Lower leg skin (tissue), 4 donors: Measurements from ENCODE around the gene ABCD1. TPM values are rescaled to one million over a fixed set of nuclear protein-coding genes. Genes with fewer than 3 reads are reported as not detected.

ENCODE experiments used
- DNase-seq, 2 donors: peaks; one replicate each; pipeline ENCODE4 v3.0.0-alpha.2; 2019; ENCODE audit warnings: low spot score in 2 of 2
- H3K4me3 ChIP-seq: fragments of 200-600 bp; sonication (generic); 2 replicates; pipeline ENCODE4 v1.5.1; 2017; ENCODE audit warnings: mild to moderate bottlenecking, low read depth; ENCODE audit not compliant: poor library complexity, severe bottlenecking
- POLR2A ChIP-seq, 2 donors: fragments of 450-650 bp; IDR thresholded peaks; one replicate each; pipeline ENCODE4 v1.6.1; 2016 to 2017; ENCODE audit warnings: antibody characterized with exemption in 2 of 2, mild to moderate bottlenecking in 1 of 2, moderate library complexity in 1 of 2
- WGBS, 2 donors: methylation state at CpG; one replicate each; pipeline ENCODE4 v1.1.5; 2018; 5-methylcytosine and 5-hydroxymethylcytosine counted together
- intact Hi-C: fragments of 100-400 bp; cut with DNase I; formaldehyde crosslinking; loops from one replicate; pipeline ENCODE4 v1.15.0; 2023; ENCODE audit warnings: low total_unique reads
- total RNA-seq, 4 donors: library from RNA; depleted of rRNA; stranded (reverse); fragments of >200 nt; gene quantifications; one replicate each; pipeline ENCODE4 v1.1.0, GENCODE V29; 2016
- TF ChIP-seq, protein P1 (sequence below), 3 donors: fragments of 450-650 bp; IDR thresholded peaks; one replicate each; pipeline ENCODE4 v1.5.1; 2016; ENCODE audit warnings: antibody characterized with exemption in 3 of 3, mild to moderate bottlenecking in 3 of 3, moderate library complexity in 2 of 3

Gene ABCD1
- total RNA-seq, 4 donors from 2014 or later, result 5.0 to 9.3 (median 7.4) TPM

DNA sequence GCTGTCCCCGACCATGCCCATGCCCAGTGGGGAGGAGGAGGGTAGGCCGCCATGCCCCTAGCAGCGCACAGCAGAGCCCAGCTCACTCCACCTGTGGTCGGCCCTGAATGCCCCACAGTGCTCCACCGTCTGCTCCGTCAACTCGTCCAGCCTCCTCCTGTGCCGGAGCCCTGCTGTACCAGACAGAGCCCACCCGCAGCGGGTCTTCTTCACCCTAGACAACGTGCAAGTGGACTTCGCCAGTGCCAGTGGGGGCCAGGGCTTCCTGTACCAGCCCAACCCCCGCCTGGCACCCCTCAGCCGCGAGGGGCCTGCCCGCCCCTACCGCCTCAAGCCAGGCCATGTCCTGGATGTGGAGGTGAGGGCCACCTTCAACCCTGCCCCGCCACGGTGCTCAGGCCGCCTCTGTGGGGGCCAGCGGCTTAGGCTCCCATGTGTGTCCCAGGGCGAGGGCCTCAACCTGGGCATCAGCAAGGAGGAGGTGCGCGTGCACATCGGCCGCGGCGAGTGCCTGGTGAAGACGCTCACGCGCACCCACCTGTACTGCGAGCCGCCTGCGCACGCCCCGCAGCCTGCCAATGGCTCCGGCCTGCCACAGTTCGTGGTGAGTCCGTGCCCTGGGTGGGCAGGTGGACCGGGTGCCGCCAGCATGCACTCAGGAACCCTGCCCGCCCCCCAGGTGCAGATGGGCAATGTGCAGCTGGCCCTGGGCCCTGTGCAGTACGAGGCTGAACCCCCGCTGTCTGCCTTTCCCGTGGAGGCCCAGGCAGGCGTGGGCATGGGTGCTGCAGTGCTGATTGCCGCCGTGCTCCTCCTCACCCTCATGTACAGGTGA, 49.3 kb downstream of the ABCD1 start:
- intact Hi-C loops, result loop anchor here (5.0 kb wide), 1 partner anchor 1892 kb away; no protein-coding TSS in a partner anchor
- 88 to 94% methylated on average over 10 to 45 of the region's 48 CpGs for WGBS, 2 donors
- no peak for TF ChIP-seq POLR2A (IDR thresholded peaks at IDR 0.05)
- TF ChIP-seq, protein P1, sequence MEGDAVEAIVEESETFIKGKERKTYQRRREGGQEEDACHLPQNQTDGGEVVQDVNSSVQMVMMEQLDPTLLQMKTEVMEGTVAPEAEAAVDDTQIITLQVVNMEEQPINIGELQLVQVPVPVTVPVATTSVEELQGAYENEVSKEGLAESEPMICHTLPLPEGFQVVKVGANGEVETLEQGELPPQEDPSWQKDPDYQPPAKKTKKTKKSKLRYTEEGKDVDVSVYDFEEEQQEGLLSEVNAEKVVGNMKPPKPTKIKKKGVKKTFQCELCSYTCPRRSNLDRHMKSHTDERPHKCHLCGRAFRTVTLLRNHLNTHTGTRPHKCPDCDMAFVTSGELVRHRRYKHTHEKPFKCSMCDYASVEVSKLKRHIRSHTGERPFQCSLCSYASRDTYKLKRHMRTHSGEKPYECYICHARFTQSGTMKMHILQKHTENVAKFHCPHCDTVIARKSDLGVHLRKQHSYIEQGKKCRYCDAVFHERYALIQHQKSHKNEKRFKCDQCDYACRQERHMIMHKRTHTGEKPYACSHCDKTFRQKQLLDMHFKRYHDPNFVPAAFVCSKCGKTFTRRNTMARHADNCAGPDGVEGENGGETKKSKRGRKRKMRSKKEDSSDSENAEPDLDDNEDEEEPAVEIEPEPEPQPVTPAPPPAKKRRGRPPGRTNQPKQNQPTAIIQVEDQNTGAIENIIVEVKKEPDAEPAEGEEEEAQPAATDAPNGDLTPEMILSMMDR (IDR thresholded peaks at IDR 0.05), result no peak
- no peak for DNase-seq
- H3K4me3 ChIP-seq, result no peak overlapping the region

DNA sequence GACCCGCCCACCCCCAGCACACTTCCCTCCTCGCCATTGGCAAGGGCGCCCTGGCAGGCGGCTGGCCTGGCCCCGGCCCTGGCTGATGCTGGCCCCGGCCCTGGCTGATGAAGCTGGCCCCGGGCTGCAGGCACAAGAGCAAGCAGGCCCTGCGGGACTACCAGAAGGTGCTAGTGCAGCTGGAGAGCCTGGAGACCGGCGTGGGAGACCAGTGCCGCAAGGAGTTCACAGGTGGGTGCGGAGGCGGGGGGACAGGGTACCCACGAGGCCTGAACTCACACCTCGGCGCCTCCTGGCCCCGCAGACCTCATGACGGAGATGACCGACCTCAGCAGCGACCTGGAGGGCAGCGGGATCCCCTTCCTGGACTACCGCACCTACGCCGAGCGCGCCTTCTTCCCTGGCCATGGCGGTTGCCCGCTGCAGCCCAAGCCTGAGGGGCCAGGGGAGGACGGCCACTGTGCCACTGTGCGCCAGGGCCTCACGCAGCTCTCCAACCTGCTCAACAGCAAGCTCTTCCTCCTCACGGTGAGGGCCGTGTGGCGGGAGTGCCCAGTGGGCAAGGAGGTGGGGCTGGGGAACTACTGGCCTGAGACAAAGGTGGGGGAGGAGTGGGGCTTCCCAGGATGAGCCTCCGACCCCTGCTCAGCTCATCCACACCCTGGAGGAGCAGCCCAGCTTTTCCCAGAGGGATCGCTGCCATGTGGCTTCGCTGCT, 50.1 kb downstream of the ABCD1 start:
- TF ChIP-seq POLR2A (IDR thresholded peaks at IDR 0.05), result no peak
- TF ChIP-seq, protein P1 (IDR thresholded peaks at IDR 0.05), result no peak
- 91 to 100% methylated on average over 1 to 34 of the region's 37 CpGs for WGBS, 2 donors
- no peak overlapping the region for H3K4me3 ChIP-seq
- DNase-seq, result no peak
- intact Hi-C loops, result loop anchor here (5.0 kb wide), 1 partner anchor 1892 kb away; no protein-coding TSS in a partner anchor

DNA sequence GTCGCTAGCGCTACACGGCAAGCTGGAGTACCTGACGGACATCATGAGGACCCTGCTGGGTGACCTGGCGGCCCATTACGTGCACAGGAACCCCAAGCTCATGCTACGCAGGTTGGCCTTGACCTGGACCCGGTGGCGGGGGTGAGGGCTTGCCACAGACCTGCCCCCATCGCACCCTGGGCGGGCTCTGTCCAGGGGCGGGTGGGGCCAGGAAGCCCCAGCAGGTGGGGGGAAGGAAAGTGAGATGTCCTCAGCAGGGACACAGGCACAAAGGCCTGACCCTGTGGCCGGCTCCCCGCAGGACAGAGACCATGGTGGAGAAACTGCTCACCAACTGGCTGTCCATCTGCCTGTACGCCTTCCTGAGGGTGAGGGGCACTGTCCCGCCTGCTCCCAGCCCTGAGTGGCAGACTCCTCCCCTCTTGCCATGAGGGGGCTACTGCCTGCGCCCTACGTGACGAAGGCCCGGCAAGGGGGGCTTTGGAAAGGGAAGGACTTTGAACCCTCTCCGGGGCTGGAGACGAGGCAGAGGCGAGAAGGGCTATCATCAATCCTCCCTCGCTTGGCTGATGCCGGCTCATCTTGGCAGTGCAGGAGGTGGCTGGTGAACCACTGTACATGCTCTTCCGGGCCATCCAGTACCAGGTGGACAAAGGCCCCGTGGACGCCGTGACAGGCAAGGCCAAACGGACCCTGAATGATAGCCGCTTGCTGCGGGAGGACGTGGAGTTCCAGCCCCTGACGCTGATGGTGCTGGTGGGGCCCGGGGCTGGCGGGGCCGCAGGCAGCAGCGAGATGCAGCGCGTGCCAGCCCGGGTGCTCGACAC, 50.9 kb downstream of the ABCD1 start:
- TF ChIP-seq POLR2A (IDR thresholded peaks at IDR 0.05), result no peak
- TF ChIP-seq, protein P1 (IDR thresholded peaks at IDR 0.05), result no peak
- no peak for DNase-seq
- H3K4me3 ChIP-seq, result no peak overlapping the region
- 94 to 97% methylated on average over 13 to 36 of the region's 42 CpGs for WGBS, 2 donors
- intact Hi-C loops, result no loop called here

DNA sequence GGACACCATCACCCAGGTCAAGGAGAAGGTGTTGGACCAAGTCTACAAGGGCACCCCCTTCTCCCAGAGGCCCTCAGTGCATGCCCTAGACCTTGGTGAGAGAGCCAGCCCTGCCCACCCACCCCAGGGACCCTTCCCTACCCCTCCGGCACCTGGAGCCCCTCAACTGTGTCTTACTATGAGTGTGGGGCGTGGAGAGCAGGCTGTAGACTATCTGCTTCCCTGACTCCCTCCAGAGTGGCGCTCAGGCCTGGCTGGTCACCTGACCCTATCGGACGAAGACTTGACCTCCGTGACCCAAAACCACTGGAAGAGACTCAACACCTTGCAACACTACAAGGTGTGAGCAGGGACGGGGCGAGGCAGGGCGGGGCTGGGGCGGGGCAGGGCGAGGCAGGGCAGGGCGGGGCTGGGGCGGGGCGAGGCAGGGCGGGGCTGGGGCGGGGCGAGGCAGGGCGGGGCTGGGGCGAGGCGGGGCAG, 51.5 kb downstream of the ABCD1 start:
- intact Hi-C loops, result no loop called here
- 88 to 100% methylated on average over 3 to 4 of the region's 20 CpGs for WGBS, 2 donors
- TF ChIP-seq, protein P1 (IDR thresholded peaks at IDR 0.05), result no peak
- TF ChIP-seq POLR2A (IDR thresholded peaks at IDR 0.05), result no peak
- no peak overlapping the region for H3K4me3 ChIP-seq
- DNase-seq, result no peak

DNA sequence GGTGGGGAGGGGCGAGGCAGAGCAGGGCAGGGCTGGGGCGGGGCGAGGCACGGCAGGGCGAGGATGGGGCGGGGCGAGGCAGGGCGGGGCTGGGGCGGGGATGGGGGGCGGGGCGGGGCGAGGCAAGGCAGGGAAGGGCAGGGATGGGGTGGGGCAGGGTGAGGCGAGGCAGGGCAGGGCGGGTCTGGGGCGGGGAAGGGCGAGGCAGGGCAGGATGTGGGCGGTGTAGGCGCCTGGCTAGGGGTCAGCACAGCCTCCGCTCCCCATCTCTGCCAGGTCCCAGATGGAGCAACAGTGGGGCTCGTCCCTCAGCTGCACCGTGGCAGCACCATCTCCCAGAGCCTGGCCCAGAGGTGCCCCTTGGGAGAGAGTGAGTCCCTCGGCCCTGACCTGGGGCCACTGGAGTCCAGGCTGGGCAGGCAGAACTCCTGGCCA, 52.0 kb downstream of the ABCD1 start:
- no peak for DNase-seq
- TF ChIP-seq, protein P1 (IDR thresholded peaks at IDR 0.05), result no peak
- TF ChIP-seq POLR2A (IDR thresholded peaks at IDR 0.05), result no peak
- no peak overlapping the region for H3K4me3 ChIP-seq
- 60 to 87% methylated on average over 1 to 7 of the region's 22 CpGs for WGBS, 2 donors
- intact Hi-C loops, result no loop called here
